ENCODE data around the gene GLE1.
"Not testable (repeated sequence)": the region's sequence is repeated elsewhere in the genome, so short reads cannot be mapped to it uniquely, and the experiment has no call there.

GLE1 gene

GRCh38 chr9:128579194-128579593 lies 74.7 kb downstream of the GLE1 start:
- Histone ChIP-seq H3K36me3 (replicated peaks in 1 of 2; ENCODE audit: control insufficient read depth in 2 of 2, insufficient read depth in 2 of 2, low read length in 2 of 2) (peaks cover 63 to 100% of the 10 kb centered on the region in 2 donors), H3K14ac (ENCODE audit: low read length) (no peak overlapping the region), H4K8ac (ENCODE audit: low read depth, low read length) (no peak overlapping the region), H2BK120ac (ENCODE audit: low read depth, low read length) (no peak overlapping the region), H3K4me1 (ENCODE audit: control insufficient read depth in 2 of 2, insufficient read depth in 1 of 2, low read depth in 1 of 2, low read length in 2 of 2) (no peaks in the 10 kb centered on the region), H3K79me1 (ENCODE audit: low read depth, low read length) (no peaks in the 10 kb centered on the region), H3K9ac (ENCODE audit: low read depth, low read length, poor library complexity) (no peak overlapping the region), H2BK5ac (ENCODE audit: low read length) (no peak overlapping the region), H3K4me3 (ENCODE audit: low read length in 2 of 2) (no peak overlapping the region), H3K18ac (ENCODE audit: low read length) (no peak overlapping the region), H2BK15ac (ENCODE audit: low read length) (no peak overlapping the region), H2AK5ac (ENCODE audit: low read depth, low read length) (no peak overlapping the region), H3K27ac (replicated peaks; ENCODE audit: low read length) (no peak overlapping the region), H4K91ac (ENCODE audit: low read depth, low read length, poor library complexity) (no peak overlapping the region), H2AFZ (ENCODE audit: low read length) (no peak overlapping the region), H2BK12ac (ENCODE audit: low read length) (no peak overlapping the region), H3K4ac (ENCODE audit: low read length) (no peak overlapping the region), H3K23ac (ENCODE audit: low read depth, low read length, poor library complexity) (no peak overlapping the region), H3K27me3 (ENCODE audit: control insufficient read depth in 3 of 3, insufficient read depth in 3 of 3, low read depth in 1 of 3, low read length in 3 of 3) (no peaks in the 10 kb centered on the region), H3K4me2 (ENCODE audit: insufficient read depth, low read length, poor library complexity, severe bottlenecking) (no peak overlapping the region), H3K9me3 (replicated peaks in 1 of 2; ENCODE audit: control insufficient read depth in 2 of 2, insufficient read depth in 1 of 2, low read depth in 1 of 2, low read length in 2 of 2) (no peaks in the 10 kb centered on the region)
- WGBS, 2 donors (ENCODE audit: extremely low coverage in 2 of 2, insufficient read length in 2 of 2, insufficient replicate concordance in 1 of 2) = no CpG with 5 or more reads among the region's 1 CpG
- DNase-seq (ENCODE audit: low spot score) = no peak

- Histone ChIP-seq H4K91ac (ENCODE audit: low read depth, low read length, poor library complexity) (no peak overlapping the region), H3K4me1 (ENCODE audit: control insufficient read depth in 2 of 2, insufficient read depth in 1 of 2, low read depth in 1 of 2, low read length in 2 of 2) (no peaks in the 10 kb centered on the region), H3K23ac (ENCODE audit: low read depth, low read length, poor library complexity) (no peak overlapping the region), H3K9me3 (replicated peaks in 1 of 2; ENCODE audit: control insufficient read depth in 2 of 2, insufficient read depth in 1 of 2, low read depth in 1 of 2, low read length in 2 of 2) (no peaks in the 10 kb centered on the region), H3K36me3 (replicated peaks in 1 of 2; ENCODE audit: control insufficient read depth in 2 of 2, insufficient read depth in 2 of 2, low read length in 2 of 2) (peaks cover 65 to 100% of the 10 kb centered on the region in 2 donors), H2AFZ (ENCODE audit: low read length) (no peak overlapping the region), H2AK5ac (ENCODE audit: low read depth, low read length) (no peak overlapping the region), H3K79me1 (ENCODE audit: low read depth, low read length) (no peaks in the 10 kb centered on the region), H3K27ac (replicated peaks; ENCODE audit: low read length) (no peak overlapping the region), H3K9ac (ENCODE audit: low read depth, low read length, poor library complexity) (no peak overlapping the region), H3K4me2 (ENCODE audit: insufficient read depth, low read length, poor library complexity, severe bottlenecking) (no peak overlapping the region), H4K8ac (ENCODE audit: low read depth, low read length) (no peak overlapping the region), H3K18ac (ENCODE audit: low read length) (no peak overlapping the region), H2BK15ac (ENCODE audit: low read length) (no peak overlapping the region), H2BK12ac (ENCODE audit: low read length) (no peak overlapping the region), H3K27me3 (ENCODE audit: control insufficient read depth in 3 of 3, insufficient read depth in 3 of 3, low read depth in 1 of 3, low read length in 3 of 3) (no peaks in the 10 kb centered on the region), H2BK120ac (ENCODE audit: low read depth, low read length) (no peak overlapping the region), H2BK5ac (ENCODE audit: low read length) (no peak overlapping the region), H3K4me3 (ENCODE audit: low read length in 2 of 2) (no peak overlapping the region), H3K4ac (ENCODE audit: low read length) (no peak overlapping the region), H3K14ac (ENCODE audit: low read length) (no peak overlapping the region)
- no CpG with 5 or more reads among the region's 10 CpGs for WGBS, 2 donors (ENCODE audit: extremely low coverage in 2 of 2, insufficient read length in 2 of 2, insufficient replicate concordance in 1 of 2)
- DNase-seq (ENCODE audit: low spot score) = no peak
These were observed 76.2 kb downstream of the GLE1 start for GRCh38 chr9:128580731-128581130.

DNA sequence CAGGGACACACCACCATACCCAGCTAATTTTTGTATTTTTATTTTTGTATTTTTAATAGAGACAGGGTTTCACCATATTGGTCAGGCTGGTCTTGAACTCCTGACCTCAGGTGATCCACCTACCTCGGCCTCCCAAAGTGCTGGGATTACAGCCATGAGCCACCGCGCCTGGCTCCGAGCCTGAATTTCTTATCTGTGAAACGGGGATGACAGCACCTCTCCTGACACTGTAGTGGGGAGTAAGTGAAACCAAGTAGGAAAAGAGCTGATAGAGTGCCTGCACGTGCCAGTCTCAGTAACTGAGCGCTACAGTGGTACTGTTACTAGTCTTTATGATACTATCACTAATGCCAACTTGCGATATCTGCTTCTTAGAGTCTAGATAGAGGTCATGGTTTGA lies 80.6 kb downstream of the GLE1 start:
- H3K14ac ChIP-seq (ENCODE audit: low read length); DNase-seq (ENCODE audit: low spot score); H3K4me3 ChIP-seq (ENCODE audit: low read length in 2 of 2); H3K27me3 ChIP-seq (ENCODE audit: control insufficient read depth in 3 of 3, insufficient read depth in 3 of 3, low read depth in 1 of 3, low read length in 3 of 3); H3K4ac ChIP-seq (ENCODE audit: low read length); H2BK12ac ChIP-seq (ENCODE audit: low read length); H2AK5ac ChIP-seq (ENCODE audit: low read depth, low read length); H3K4me1 ChIP-seq (ENCODE audit: control insufficient read depth in 2 of 2, insufficient read depth in 1 of 2, low read depth in 1 of 2, low read length in 2 of 2); H3K79me1 ChIP-seq (ENCODE audit: low read depth, low read length); H2BK5ac ChIP-seq (ENCODE audit: low read length); H2AFZ ChIP-seq (ENCODE audit: low read length); H3K9me3 ChIP-seq (replicated peaks in 1 of 2; ENCODE audit: control insufficient read depth in 2 of 2, insufficient read depth in 1 of 2, low read depth in 1 of 2, low read length in 2 of 2); H3K9ac ChIP-seq (ENCODE audit: low read depth, low read length, poor library complexity); H4K8ac ChIP-seq (ENCODE audit: low read depth, low read length); H3K18ac ChIP-seq (ENCODE audit: low read length); H2BK15ac ChIP-seq (ENCODE audit: low read length); H4K91ac ChIP-seq (ENCODE audit: low read depth, low read length, poor library complexity); H3K4me2 ChIP-seq (ENCODE audit: insufficient read depth, low read length, poor library complexity, severe bottlenecking); H3K23ac ChIP-seq (ENCODE audit: low read depth, low read length, poor library complexity); H2BK120ac ChIP-seq (ENCODE audit: low read depth, low read length); H3K27ac ChIP-seq (replicated peaks; ENCODE audit: low read length): not testable (repeated sequence)
- H3K36me3 ChIP-seq (replicated peaks in 1 of 2; ENCODE audit: control insufficient read depth in 2 of 2, insufficient read depth in 2 of 2, low read length in 2 of 2) = peaks cover 61 to 95% of the 10 kb centered on the region in 2 donors
- no CpG with 5 or more reads among the region's 8 CpGs for WGBS, 2 donors (ENCODE audit: extremely low coverage in 2 of 2, insufficient read length in 2 of 2, insufficient replicate concordance in 1 of 2)

DNA sequence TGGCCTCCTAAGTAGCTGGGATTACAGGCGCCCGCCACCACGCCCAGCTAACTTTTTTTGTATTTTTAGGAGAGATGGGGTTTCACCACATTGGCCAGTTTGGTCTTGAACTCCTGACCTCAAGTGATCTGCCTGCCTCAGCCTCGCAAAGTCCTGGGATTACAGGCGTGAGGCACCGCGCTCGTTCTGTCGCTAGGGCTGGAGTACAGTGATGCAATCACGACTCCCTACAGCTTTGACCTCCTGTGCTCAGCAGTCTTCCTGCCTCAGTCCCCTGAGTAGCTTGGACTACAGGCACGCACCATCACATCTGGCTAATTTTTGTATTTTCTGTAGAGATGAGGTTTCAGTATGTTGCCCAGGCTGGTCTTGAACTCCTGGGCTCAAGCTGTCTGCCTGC lies 82.4 kb downstream of the GLE1 start:
- not testable (repeated sequence) for H3K4me3 ChIP-seq (ENCODE audit: low read length in 2 of 2); H3K4ac ChIP-seq (ENCODE audit: low read length); H4K91ac ChIP-seq (ENCODE audit: low read depth, low read length, poor library complexity); H2BK5ac ChIP-seq (ENCODE audit: low read length); H3K18ac ChIP-seq (ENCODE audit: low read length); H3K9ac ChIP-seq (ENCODE audit: low read depth, low read length, poor library complexity); H4K8ac ChIP-seq (ENCODE audit: low read depth, low read length); H3K27me3 ChIP-seq (ENCODE audit: control insufficient read depth in 3 of 3, insufficient read depth in 3 of 3, low read depth in 1 of 3, low read length in 3 of 3); H3K4me2 ChIP-seq (ENCODE audit: insufficient read depth, low read length, poor library complexity, severe bottlenecking); H3K79me1 ChIP-seq (ENCODE audit: low read depth, low read length); H2AK5ac ChIP-seq (ENCODE audit: low read depth, low read length); DNase-seq (ENCODE audit: low spot score); H3K4me1 ChIP-seq (ENCODE audit: control insufficient read depth in 2 of 2, insufficient read depth in 1 of 2, low read depth in 1 of 2, low read length in 2 of 2); H2BK15ac ChIP-seq (ENCODE audit: low read length); H2AFZ ChIP-seq (ENCODE audit: low read length); H3K27ac ChIP-seq (replicated peaks; ENCODE audit: low read length); H3K9me3 ChIP-seq (replicated peaks in 1 of 2; ENCODE audit: control insufficient read depth in 2 of 2, insufficient read depth in 1 of 2, low read depth in 1 of 2, low read length in 2 of 2); H3K23ac ChIP-seq (ENCODE audit: low read depth, low read length, poor library complexity); H2BK12ac ChIP-seq (ENCODE audit: low read length); H2BK120ac ChIP-seq (ENCODE audit: low read depth, low read length); H3K14ac ChIP-seq (ENCODE audit: low read length)
- H3K36me3 ChIP-seq (replicated peaks in 1 of 2; ENCODE audit: control insufficient read depth in 2 of 2, insufficient read depth in 2 of 2, low read length in 2 of 2) = peaks cover 65 to 94% of the 10 kb centered on the region in 2 donors
- no CpG with 5 or more reads among the region's 11 CpGs for WGBS, 2 donors (ENCODE audit: extremely low coverage in 2 of 2, insufficient read length in 2 of 2, insufficient replicate concordance in 1 of 2)

All from neuronal stem cell (in vitro differentiated cells).